Measurements from ENCODE around the gene STEAP3.

STEAP3 gene

DNA sequence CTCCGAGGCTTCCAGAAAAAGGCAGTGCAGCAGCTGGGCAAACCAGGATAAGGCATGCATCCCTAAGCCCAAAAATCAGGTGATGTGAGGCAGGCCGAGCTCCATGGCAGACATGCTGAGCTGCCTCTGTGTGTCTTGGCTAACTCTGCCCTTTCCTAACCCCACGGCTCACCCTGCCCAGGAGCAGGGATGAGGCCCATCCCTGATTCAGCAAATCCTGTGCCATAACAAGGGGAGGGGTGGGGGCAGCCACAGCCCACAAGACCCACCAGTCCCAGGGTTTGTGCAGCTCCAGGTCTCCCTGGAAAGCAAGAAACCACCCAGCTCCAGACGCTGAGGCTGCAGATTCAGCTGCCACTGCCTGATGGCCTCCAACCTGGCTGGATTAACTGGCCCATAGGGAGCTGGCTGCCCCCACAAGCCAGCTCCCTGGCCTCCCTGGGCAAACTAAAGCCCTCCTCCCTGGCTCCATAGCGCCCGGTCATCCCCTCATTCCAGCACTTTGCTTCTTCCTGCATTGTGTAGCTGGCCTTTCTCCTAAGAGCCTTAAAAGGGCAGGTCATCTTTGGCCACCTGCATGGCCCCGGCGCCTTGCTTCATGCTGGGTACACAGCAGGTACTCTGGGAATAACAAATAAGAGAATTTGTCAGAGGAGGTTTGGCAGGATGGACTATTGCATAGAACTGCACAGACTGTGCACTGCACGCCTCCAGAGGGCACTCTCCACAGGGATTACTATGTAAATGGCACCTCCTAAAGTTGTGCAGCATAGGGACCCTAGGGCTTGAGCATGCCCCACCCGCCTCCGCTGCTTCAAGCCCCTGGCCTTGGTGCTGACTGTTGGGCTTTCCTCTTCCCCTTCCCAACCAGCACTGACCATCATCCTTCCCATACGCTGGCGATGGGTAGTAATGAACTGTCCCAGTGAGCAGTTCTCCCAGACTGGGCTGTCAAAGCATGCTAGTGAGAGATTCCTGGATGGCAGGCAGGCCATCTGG lies 10.7 kb downstream of the STEAP3 start:
- TF ChIP-seq, protein P1, sequence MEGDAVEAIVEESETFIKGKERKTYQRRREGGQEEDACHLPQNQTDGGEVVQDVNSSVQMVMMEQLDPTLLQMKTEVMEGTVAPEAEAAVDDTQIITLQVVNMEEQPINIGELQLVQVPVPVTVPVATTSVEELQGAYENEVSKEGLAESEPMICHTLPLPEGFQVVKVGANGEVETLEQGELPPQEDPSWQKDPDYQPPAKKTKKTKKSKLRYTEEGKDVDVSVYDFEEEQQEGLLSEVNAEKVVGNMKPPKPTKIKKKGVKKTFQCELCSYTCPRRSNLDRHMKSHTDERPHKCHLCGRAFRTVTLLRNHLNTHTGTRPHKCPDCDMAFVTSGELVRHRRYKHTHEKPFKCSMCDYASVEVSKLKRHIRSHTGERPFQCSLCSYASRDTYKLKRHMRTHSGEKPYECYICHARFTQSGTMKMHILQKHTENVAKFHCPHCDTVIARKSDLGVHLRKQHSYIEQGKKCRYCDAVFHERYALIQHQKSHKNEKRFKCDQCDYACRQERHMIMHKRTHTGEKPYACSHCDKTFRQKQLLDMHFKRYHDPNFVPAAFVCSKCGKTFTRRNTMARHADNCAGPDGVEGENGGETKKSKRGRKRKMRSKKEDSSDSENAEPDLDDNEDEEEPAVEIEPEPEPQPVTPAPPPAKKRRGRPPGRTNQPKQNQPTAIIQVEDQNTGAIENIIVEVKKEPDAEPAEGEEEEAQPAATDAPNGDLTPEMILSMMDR (IDR thresholded peaks at IDR 0.05; ENCODE audit: extremely low read depth, insufficient read depth, missing control alignments) = peak; percentile 29
- DNase-seq (ENCODE audit: low spot score) = no peak
- in situ Hi-C loops (cut with MboI; ENCODE audit: low pct_unique_long_range_greater_than_20kb, low sequenced_read_pairs, unreplicated experiment) = no loop called here

DNA sequence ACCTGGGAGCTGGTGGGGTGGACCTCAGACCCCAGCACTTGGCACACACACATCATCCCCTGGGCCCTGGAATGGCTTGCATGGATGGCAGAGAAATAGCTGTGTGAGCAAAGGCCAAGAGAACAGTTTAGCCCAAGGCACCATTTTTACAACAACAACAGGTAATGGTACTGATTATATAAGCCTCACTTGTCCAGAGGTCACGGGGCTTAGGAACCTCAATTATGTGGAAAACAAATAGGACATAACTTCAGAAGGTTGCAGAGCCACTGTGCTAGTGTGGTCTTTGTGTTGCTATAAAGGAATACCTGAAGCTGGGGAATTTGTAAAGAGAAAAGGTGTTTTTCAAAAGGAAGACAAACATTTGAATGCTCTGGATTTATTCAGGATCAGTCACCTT lies 13.2 kb downstream of the STEAP3 start:
- no peak for DNase-seq (ENCODE audit: low spot score)
- TF ChIP-seq, protein P1 (IDR thresholded peaks at IDR 0.05; ENCODE audit: extremely low read depth, insufficient read depth, missing control alignments) = no peak
- in situ Hi-C loops (cut with MboI; ENCODE audit: low pct_unique_long_range_greater_than_20kb, low sequenced_read_pairs, unreplicated experiment) = no loop called here

DNA sequence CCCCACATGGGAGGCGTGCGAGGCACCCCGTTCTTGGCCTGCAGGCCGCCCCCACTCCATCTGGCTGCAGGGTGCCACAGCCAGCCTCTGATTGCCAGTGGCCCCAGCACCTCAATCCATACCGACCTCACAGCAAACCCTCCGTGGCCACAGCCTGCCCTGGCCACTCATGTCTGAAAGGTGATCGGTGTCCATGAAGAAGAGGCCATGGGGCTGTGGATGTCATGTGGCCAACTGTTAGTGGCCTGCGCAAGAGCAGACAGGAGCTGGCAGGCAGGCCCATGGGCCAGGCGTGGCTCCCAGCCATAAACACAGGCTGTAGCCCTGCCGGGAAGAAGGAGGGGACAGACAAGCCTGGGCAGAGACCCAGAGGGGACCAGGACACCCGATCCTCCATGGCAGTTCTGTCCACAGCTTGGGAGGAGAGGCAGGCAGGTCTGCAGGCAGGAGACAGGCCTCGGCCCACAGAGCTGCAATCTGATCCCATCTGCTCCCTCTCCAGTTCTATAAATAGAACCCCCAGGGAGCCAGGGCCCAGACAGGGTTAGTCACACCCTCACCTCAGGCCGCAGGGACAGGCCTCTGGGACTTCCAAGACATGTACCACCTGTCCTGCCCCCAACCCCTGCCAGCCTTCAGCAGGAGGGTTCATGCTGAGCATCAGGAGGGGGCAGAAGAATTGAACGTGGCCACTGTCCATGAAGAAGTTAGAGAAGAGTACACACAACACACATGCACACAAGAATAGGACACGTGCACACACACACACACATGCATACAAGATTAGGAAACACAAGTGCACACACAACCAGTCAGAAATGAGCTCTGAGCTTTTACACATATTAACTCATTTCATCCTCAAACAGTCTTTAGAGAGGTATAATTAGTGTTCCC lies 16.9 kb downstream of the STEAP3 start:
- TF ChIP-seq, protein P1 (IDR thresholded peaks at IDR 0.05; ENCODE audit: extremely low read depth, insufficient read depth, missing control alignments) = no peak
- DNase-seq (ENCODE audit: low spot score) = no peak
- in situ Hi-C loops (cut with MboI; ENCODE audit: low pct_unique_long_range_greater_than_20kb, low sequenced_read_pairs, unreplicated experiment) = no loop called here

DNA sequence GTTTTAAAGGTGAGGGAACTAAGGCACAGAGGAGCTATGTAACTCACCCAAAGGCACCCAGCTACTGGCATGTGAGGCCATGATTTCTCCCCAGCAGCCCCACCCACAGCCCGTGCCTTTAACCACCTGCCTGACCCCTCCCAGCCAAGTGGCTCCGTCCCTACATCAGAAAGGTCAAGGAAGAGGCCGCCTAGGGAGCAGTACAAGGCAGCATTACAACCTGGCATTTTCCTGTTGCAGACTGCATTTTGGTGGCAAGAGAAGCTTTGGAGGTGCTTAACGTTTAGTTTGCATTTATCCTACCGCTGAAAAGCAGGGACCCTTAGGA lies 17.5 kb downstream of the STEAP3 start:
- TF ChIP-seq, protein P1 (IDR thresholded peaks at IDR 0.05; ENCODE audit: extremely low read depth, insufficient read depth, missing control alignments) = no peak
- in situ Hi-C loops (cut with MboI; ENCODE audit: low pct_unique_long_range_greater_than_20kb, low sequenced_read_pairs, unreplicated experiment) = no loop called here
- DNase-seq (ENCODE audit: low spot score) = no peak

DNA sequence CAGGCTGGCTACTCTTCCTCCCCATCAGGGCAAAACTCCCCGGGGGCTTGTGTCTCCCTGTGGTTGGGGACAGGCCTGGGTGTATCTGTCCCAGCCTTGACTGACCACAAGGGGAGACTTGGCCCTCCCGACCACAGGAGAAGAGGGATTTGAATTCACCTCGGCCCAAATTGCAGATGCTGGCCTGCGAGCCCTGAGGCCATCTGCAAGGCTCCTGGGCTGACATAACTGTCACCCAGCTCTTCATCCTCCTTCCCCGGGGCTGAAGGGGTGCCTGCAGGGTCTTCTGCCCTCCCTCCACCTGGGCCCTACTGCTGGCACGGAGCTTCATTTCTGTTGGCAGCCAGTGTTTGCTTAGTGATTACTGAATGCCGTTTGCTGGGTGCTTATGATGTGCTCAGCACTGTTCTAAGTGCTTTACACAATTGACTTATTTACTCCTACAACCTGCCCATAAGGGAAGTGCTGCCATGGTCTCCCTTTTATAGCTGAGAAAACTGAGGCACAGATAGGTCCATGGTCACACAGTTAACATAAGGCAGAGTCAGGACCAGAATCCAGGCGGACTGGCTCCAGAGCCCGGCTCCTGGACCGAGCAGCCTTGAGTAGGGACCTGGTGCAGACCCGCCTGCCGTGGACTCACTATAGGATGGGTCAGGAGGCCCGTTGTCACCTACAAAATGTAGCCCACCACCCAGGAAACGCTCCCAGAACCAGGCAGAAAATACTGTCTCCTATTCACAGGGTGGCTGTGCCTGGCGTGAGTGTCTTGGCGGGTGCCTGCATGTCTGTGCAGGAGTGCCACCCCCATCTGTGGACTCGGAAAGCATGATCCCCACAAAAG lies 18.9 kb downstream of the STEAP3 start:
- TF ChIP-seq, protein P1 (IDR thresholded peaks at IDR 0.05; ENCODE audit: extremely low read depth, insufficient read depth, missing control alignments) = no peak
- in situ Hi-C loops (cut with MboI; ENCODE audit: low pct_unique_long_range_greater_than_20kb, low sequenced_read_pairs, unreplicated experiment) = no loop called here
- DNase-seq (ENCODE audit: low spot score) = no peak

DNA sequence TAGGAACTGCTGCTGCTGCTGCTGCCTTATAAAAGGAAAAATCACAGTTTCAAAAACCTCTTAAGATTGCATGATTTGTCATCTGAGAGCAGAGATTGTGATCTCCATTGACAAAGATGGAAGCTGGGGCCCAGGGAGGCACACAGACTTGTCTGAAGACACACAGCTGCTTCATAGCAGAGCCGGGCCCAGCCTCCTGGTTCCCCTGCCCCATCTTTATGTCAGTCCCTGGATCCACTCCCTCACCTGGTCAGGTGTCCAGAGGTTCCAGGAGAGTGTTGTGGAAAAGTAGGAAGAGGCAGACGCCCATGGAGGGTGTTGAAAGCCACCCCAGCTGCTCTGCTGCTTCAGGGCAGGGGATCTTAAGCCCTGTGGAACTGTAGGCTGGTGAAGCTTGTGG lies 20.0 kb downstream of the STEAP3 start:
- TF ChIP-seq, protein P1 (IDR thresholded peaks at IDR 0.05; ENCODE audit: extremely low read depth, insufficient read depth, missing control alignments) = no peak
- no peak for DNase-seq (ENCODE audit: low spot score)
- in situ Hi-C loops (cut with MboI; ENCODE audit: low pct_unique_long_range_greater_than_20kb, low sequenced_read_pairs, unreplicated experiment) = no loop called here

Measured in GM13977 (cell line).